ENCODE results near the gene MYOD1.

GRCh38 chr11:17735818-17736578 is 16.6 kb downstream of the MYOD1 start:
- TF ChIP-seq CTCF (conservative IDR thresholded peaks at IDR 0.05; ENCODE audit: low read length) (no peak), EZH2phosphoT487 (IDR thresholded peaks at IDR 0.05; ENCODE audit: borderline replicate concordance, low read depth, low read length) (no peak)
